K562 (cell line): ENCODE results near the gene ZBP1. TPM values are rescaled to one million over a fixed set of nuclear protein-coding genes. Genes with fewer than 3 reads are reported as not detected.

Source experiments
- ATAC-seq: fragments of 200-7000 bp; cut with Tn5 transposase; 3 replicates; pipeline ENCODE4 v1.9.1; 2020; ENCODE audit warnings: moderate library complexity
- BruUV-seq: library from RNA; stranded (reverse); fragments of 400-500 nt; replicated peaks from 2 replicates; lab custom pipeline; 2021; lab: Mats Ljungman, UMichigan
- CTCF ChIA-PET: fragments of 300-600 bp; formaldehyde crosslinking; extraction: SDS; loops from one replicate; lab custom pipeline; 2021; ENCODE audit warnings: low intra/inter-chr PET ratio; lab: Yijun Ruan, JAX
- POLR2A ChIA-PET: fragments of 300-600, 350-650 bp; sonication (Branson Sonifier 250); formaldehyde crosslinking; extraction: SDS; loops from one replicate; lab custom pipeline; 2021; ENCODE audit warnings: antibody characterized with exemption, inconsistent platforms; lab: Yijun Ruan, JAX
- DNase-seq, 4 experiments: peaks; one replicate each; pipeline versions ENCODE4 v3.0.0 to v3.0.0-alpha.2; 2011 to 2018; ENCODE audit warnings: low spot score in 3 of 4, mixed read lengths in 3 of 4; ENCODE audit errors: extremely low read depth in 1 of 4
- FAIRE-seq: peaks from 2 replicates; lab custom pipeline; 2011; peaks lifted over from hg19 to GRCh38; lab: Jason Lieb, UNC
- H2AFZ ChIP-seq: 2 replicates; pipeline ENCODE4 v1.6.0; 2011; ENCODE audit warnings: low read depth, low read length, control low read depth, inconsistent platforms
- H3K27ac ChIP-seq: fragments of 200-600 bp; 3 replicates; pipeline ENCODE4 v1.8.0; 2011; ENCODE audit warnings: low read depth, mild to moderate bottlenecking, control low read depth, inconsistent platforms, low read length, moderate library complexity, mixed read lengths; ENCODE audit errors: extremely low read depth
- H3K27me3 ChIP-seq, 2 experiments: fragments of 300-600 bp in 1 of 2; 2 replicates in 1 of 2; 3 replicates in 1 of 2; pipeline versions ENCODE4 v1.6.0 to v1.8.0; 2011; ENCODE audit warnings: inconsistent platforms in 2 of 2, low read length in 2 of 2, mild to moderate bottlenecking in 1 of 2, mixed read lengths in 1 of 2, moderate library complexity in 1 of 2; ENCODE audit not compliant: control insufficient read depth in 2 of 2, insufficient read depth in 2 of 2
- H3K36me3 ChIP-seq: fragments of 300-600 bp; 3 replicates; pipeline ENCODE4 v1.8.0; 2011; ENCODE audit warnings: mild to moderate bottlenecking, low read length, inconsistent platforms; ENCODE audit not compliant: control insufficient read depth, insufficient read depth
- H3K4me1 ChIP-seq, 2 experiments: fragments of 200-600 bp in 1 of 2; replicated peaks in 1 of 2; 2 replicates in 1 of 2; 3 replicates in 1 of 2; pipeline versions ENCODE4 v1.5.1 to v1.8.0; 2011; ENCODE audit warnings: inconsistent platforms in 2 of 2, low read length in 2 of 2, mild to moderate bottlenecking in 1 of 2, mixed read lengths in 1 of 2, moderate library complexity in 1 of 2; ENCODE audit not compliant: control insufficient read depth in 2 of 2, insufficient read depth in 2 of 2
- H3K4me2 ChIP-seq: 2 replicates; pipeline ENCODE4 v1.6.1; 2011; ENCODE audit warnings: low read length, control low read depth, inconsistent platforms, mixed read lengths; ENCODE audit not compliant: insufficient read depth
- H3K4me3 ChIP-seq: fragments of 200-600 bp; sonication (generic), shearing (Covaris generic); 2 replicates; pipeline ENCODE4 v1.5.1; 2016; ENCODE audit warnings: control low read depth, inconsistent platforms
- H3K79me2 ChIP-seq: fragments of 200-600 bp; 3 replicates; pipeline ENCODE4 v1.8.0; 2011; ENCODE audit warnings: low read length, inconsistent platforms; ENCODE audit not compliant: control insufficient read depth, insufficient read depth
- H3K9ac ChIP-seq, 2 experiments: 2 replicates each; pipeline versions ENCODE4 v1.6.0 to v1.6.1; 2011; ENCODE audit warnings: low read depth in 2 of 2, low read length in 2 of 2, control low read depth in 1 of 2, inconsistent platforms in 1 of 2, mild to moderate bottlenecking in 1 of 2, mixed read lengths in 1 of 2; ENCODE audit not compliant: insufficient read depth in 1 of 2
- H3K9me1 ChIP-seq: one replicate; pipeline ENCODE4 v1.6.0; 2011; ENCODE audit warnings: inconsistent platforms, mild to moderate bottlenecking, low read length, moderate library complexity; ENCODE audit not compliant: control insufficient read depth, insufficient read depth
- H3K9me3 ChIP-seq: replicated peaks from 2 replicates; pipeline ENCODE4 v1.5.1; 2011; ENCODE audit warnings: low read depth, low read length, inconsistent platforms; ENCODE audit not compliant: control insufficient read depth, insufficient read depth
- H4K20me1 ChIP-seq: replicated peaks from 2 replicates; pipeline ENCODE4 v1.6.1; 2011; ENCODE audit warnings: low read length, inconsistent platforms, mixed read lengths; ENCODE audit not compliant: control insufficient read depth, insufficient read depth
- CHD1 ChIP-seq: fragments of 200-600 bp; sonication (generic); IDR thresholded peaks from one replicate; pipeline ENCODE4 v1.6.1; 2012; ENCODE audit warnings: mild to moderate bottlenecking, moderate library complexity, low read length, inconsistent platforms
- CTCFL ChIP-seq: IDR thresholded peaks from 2 replicates; pipeline ENCODE4 v1.6.1; 2011; ENCODE audit warnings: borderline replicate concordance, low read depth, mild to moderate bottlenecking, moderate library complexity, low read length; ENCODE audit not compliant: insufficient read depth, poor library complexity, severe bottlenecking
- ELK3 ChIP-seq: fragments of 450-650 bp; formaldehyde crosslinking; IDR thresholded peaks from 2 replicates; pipeline ENCODE4 v1.4.0; 2020; ENCODE audit warnings: mild to moderate bottlenecking
- EP300 ChIP-seq: IDR thresholded peaks from 2 replicates; pipeline ENCODE4 v1.6.1; 2012; ENCODE audit warnings: low read length, improper control_type of control experiment
- ESRRB ChIP-seq: fragments of 250-450 bp; sonication (Bioruptor Pico); IDR thresholded peaks from 2 replicates; pipeline ENCODE4 v1.5.0; 2020; ENCODE audit warnings: mild to moderate bottlenecking, moderate library complexity, borderline replicate concordance
- RBM25 ChIP-seq: fragments of 200-400 bp; formaldehyde crosslinking; IDR thresholded peaks from 2 replicates; pipeline ENCODE4 v1.6.1; 2018; ENCODE audit warnings: low read length, low read depth, moderate library complexity; ENCODE audit not compliant: severe bottlenecking
- RNF219 ChIP-seq: fragments of 250-450 bp; sonication (Bioruptor Pico); IDR thresholded peaks from 2 replicates; pipeline ENCODE4 v1.5.0; 2022; ENCODE audit warnings: mild to moderate bottlenecking
- TFE3 ChIP-seq: fragments of 450-650 bp; formaldehyde crosslinking; IDR thresholded peaks from 2 replicates; pipeline ENCODE4 v1.4.0; 2020; ENCODE audit warnings: mild to moderate bottlenecking, mixed read lengths
- ZBTB17 ChIP-seq: fragments of 450-650 bp; formaldehyde crosslinking; IDR thresholded peaks from 2 replicates; pipeline ENCODE4 v1.4.0; 2020; ENCODE audit warnings: mild to moderate bottlenecking
- ZC3H11A ChIP-seq: IDR thresholded peaks from 2 replicates; pipeline ENCODE4 v1.6.1; 2012; ENCODE audit warnings: low read depth, low read length, improper control_type of control experiment
- ZNF140 ChIP-seq: fragments of 250-450 bp; sonication (Bioruptor Pico); IDR thresholded peaks from 2 replicates; pipeline ENCODE4 v1.8.0; 2021; ENCODE audit warnings: moderate library complexity, mild to moderate bottlenecking, inconsistent platforms
- ZNF232 ChIP-seq: sonication (generic); formaldehyde crosslinking; IDR thresholded peaks from 2 replicates; pipeline ENCODE4 v1.8.0; 2022; ENCODE audit warnings: mild to moderate bottlenecking, missing genetic modification reagents
- ZNF347 ChIP-seq: fragments of 450-650 bp; formaldehyde crosslinking; IDR thresholded peaks from 2 replicates; pipeline ENCODE4 v1.4.0; 2020; ENCODE audit warnings: low read depth, mild to moderate bottlenecking, moderate library complexity
- ZNF551 ChIP-seq: fragments of 250-450 bp; sonication (Bioruptor Pico); IDR thresholded peaks from 2 replicates; pipeline ENCODE4 v1.5.0; 2021; ENCODE audit warnings: mild to moderate bottlenecking, moderate library complexity
- WGBS: fragments of 100-300 bp; shearing (Covaris generic); methylation state at CpG from one replicate; pipeline ENCODE4 v1.1.6; 2016; ENCODE audit warnings: low coverage, mixed read lengths; ENCODE audit not compliant: insufficient coverage; ENCODE audit errors: missing lambda C conversion rate; 5-methylcytosine and 5-hydroxymethylcytosine counted together
- in situ Hi-C: fragments of 300-500 bp; cut with MboI; formaldehyde crosslinking; loops from 4 replicates; pipeline ENCODE4 v1.15.0; 2018; ENCODE audit warnings: inconsistent platforms, mixed read lengths
- intact Hi-C: fragments of 100-400 bp; cut with micrococcal nuclease; formaldehyde crosslinking; loops from 2 replicates; pipeline ENCODE4 v1.14.2; 2022
- polyA plus RNA-seq, 8 experiments: library from polyadenylated mRNA; depleted of rRNA in 4 of 8; stranded (reverse) in 5 of 8; unstranded in 3 of 8; fragments of >200 nt; fragmentation: Nextera tagmentation in 2 of 8; fragmentation: Illumina TruSeq in 1 of 8; extraction: Ambion mirVana in 2 of 8; extraction: Trizol in 1 of 8; gene quantifications; 2 replicates each; pipeline versions ENCODE4 v1.2.1 to v1.2.3, GENCODE V29; 2011 to 2014; ENCODE audit warnings: inconsistent platforms in 1 of 8, missing spikeins in 1 of 8
- total RNA-seq, 7 experiments: library from RNA; depleted of rRNA in 6 of 7; stranded (reverse); fragments of >200 nt in 6 of 7; fragmentation: Illumina TruSeq in 2 of 7; extraction: Trizol in 2 of 7; gene quantifications; 2 replicates each; pipeline versions ENCODE4 v1.2.1 to v1.2.3, GENCODE V29; 2011 to 2021; ENCODE audit warnings: low replicate concordance in 1 of 7

The ZBP1 gene
- total and polyA plus RNA-seq, 9 of the 15 experiments (the other 6 are each of a cell fraction or from before 2014, with no cell fraction given) = not detected

- BruUV-seq = no TSS peak
- Histone ChIP-seq H3K27ac (no peak overlapping the region), H2AFZ (no peak overlapping the region), H3K79me2 (no peaks in the 10 kb centered on the region), H3K9ac (no peak overlapping the region), H3K4me1 (peaks cover 0 to 7% of the 10 kb centered on the region in 2 experiments; a peak in 1 of 5 replicates), H3K9me1 (no peaks in the 10 kb centered on the region), H3K36me3 (no peaks in the 10 kb centered on the region), H3K27me3 (peaks cover 16 to 76% of the 10 kb centered on the region in 2 experiments; a peak in 4 of 5 replicates), H3K4me3 (no peak overlapping the region), H4K20me1 (peaks cover 12% of the 10 kb centered on the region), H3K9me3 (no peaks in the 10 kb centered on the region), H3K4me2 (no peak overlapping the region)
- no peak for FAIRE-seq
- WGBS = 0% methylated on average over 12 of the region's 12 CpGs
- CTCF ChIA-PET = no interaction called here
- DNase-seq = no peak
- intact Hi-C loops = no loop called here
- in situ Hi-C loops = loop anchor here (25.0 kb wide), 1 partner anchor 599 kb away; no protein-coding TSS in a partner anchor
- POLR2A ChIA-PET = no interaction called here
- ATAC-seq = no peak
- TF ChIP-seq ZNF347 (CRISPR knock-in tag) (no peak), RNF219 (CRISPR knock-in tag) (no peak), TFE3 (no peak), ZNF551 (CRISPR knock-in tag) (no peak), CTCFL (no peak), ZC3H11A (no peak), EP300 (no peak), ZNF232 (no peak), ZNF140 (CRISPR knock-in tag) (no peak), ELK3 (CRISPR knock-in tag) (no peak), ZBTB17 (CRISPR knock-in tag) (no peak), CHD1 (no peak), ESRRB (CRISPR knock-in tag) (no peak), RBM25 (no peak)
Observed at GRCh38 chr20:57613481-57613921, 6.7 kb downstream of the ZBP1 start.
